Transverse colon (tissue), 4 donors: ENCODE measurements around the gene SLC39A11. TPM values are rescaled to one million over a fixed set of nuclear protein-coding genes. Genes with fewer than 3 reads are reported as not detected.

Experiments used
- DNase-seq: peaks from one replicate; pipeline ENCODE4 v3.0.0-alpha.2; 2019
- H3K27ac ChIP-seq, 4 donors: fragments of 200-600 bp; sonication (generic); 2 replicates each; pipeline ENCODE4 v1.5.1; 2016 to 2018; ENCODE audit warnings: inconsistent platforms in 4 of 4
- H3K27me3 ChIP-seq: fragments of 200-600 bp; sonication (generic); 2 replicates; pipeline ENCODE4 v1.5.1; 2017; ENCODE audit warnings: inconsistent platforms
- H3K36me3 ChIP-seq, 4 donors: fragments of 200-600 bp; sonication (generic); 2 replicates each; pipeline ENCODE4 v1.5.1; 2017 to 2019; ENCODE audit warnings: inconsistent platforms in 4 of 4
- H3K4me1 ChIP-seq, 4 donors: fragments of 200-600 bp; sonication (generic); 2 replicates each; pipeline ENCODE4 v1.5.1; 2017 to 2020; ENCODE audit warnings: inconsistent platforms in 4 of 4
- H3K4me3 ChIP-seq, 4 donors: fragments of 200-600 bp; sonication (generic); 1 replicate in 1 of 4; 2 replicates in 3 of 4; pipeline versions ENCODE4 v1.5.1 to v1.6.1; 2017 to 2019; ENCODE audit warnings: inconsistent platforms in 4 of 4
- H3K9me3 ChIP-seq, 2 donors: fragments of 200-600 bp; sonication (generic); 2 replicates each; pipeline ENCODE4 v1.5.1; 2017 to 2019; ENCODE audit warnings: inconsistent platforms in 2 of 2
- EP300 ChIP-seq: sonication (generic); formaldehyde crosslinking; IDR thresholded peaks from one replicate; pipeline ENCODE4 v1.6.1; 2017; ENCODE audit warnings: antibody characterized with exemption, low read depth
- POLR2A ChIP-seq: fragments of 450-650 bp; IDR thresholded peaks from one replicate; pipeline ENCODE4 v1.6.1; 2016; ENCODE audit warnings: antibody characterized with exemption, mild to moderate bottlenecking, moderate library complexity
- POLR2AphosphoS5 ChIP-seq, 3 donors: sonication (generic); formaldehyde crosslinking; IDR thresholded peaks; one replicate each; pipeline ENCODE4 v1.6.1; 2016; ENCODE audit warnings: antibody characterized with exemption in 3 of 3
- WGBS, 2 donors: methylation state at CpG; one replicate each; pipeline ENCODE4 v1.1.5; 2018; ENCODE audit warnings: low coverage in 1 of 2; 5-methylcytosine and 5-hydroxymethylcytosine counted together
- in situ Hi-C, 4 donors: fragments of 200-750 bp; cut with MboI; loops; one replicate each; pipeline versions ENCODE4 v1.15.0 to v1.15.1; 2017; ENCODE audit warnings: low sequenced_read_pairs in 3 of 4, low pct_ligation_motif_present in 1 of 4, low pct_unique_long_range_greater_than_20kb in 1 of 4
- intact Hi-C: fragments of 100-400 bp; cut with DNase I; formaldehyde crosslinking; loops from one replicate; pipeline ENCODE4 v1.15.1; 2023; ENCODE audit warnings: low total_unique reads
- total RNA-seq, 4 donors: library from RNA; depleted of rRNA; stranded (reverse); fragments of >200 nt; gene quantifications; one replicate each; pipeline ENCODE4 v1.1.0, GENCODE V29; 2016
- TF ChIP-seq, protein P1 (sequence below), 5 experiments: fragments of 200-600 bp in 3 of 5; fragments of 450-650 bp in 2 of 5; sonication (generic) in 3 of 5; IDR thresholded peaks; 1 replicate in 2 of 5; 2 replicates in 3 of 5; pipeline ENCODE4 v1.5.1; 2016 to 2017; ENCODE audit warnings: antibody characterized with exemption in 5 of 5, inconsistent platforms in 3 of 5, mild to moderate bottlenecking in 2 of 5, moderate library complexity in 1 of 5

The SLC39A11 gene
- total RNA-seq, 4 donors from 2014 or later = 20.7 to 49.7 (median 33.3) TPM

DNA sequence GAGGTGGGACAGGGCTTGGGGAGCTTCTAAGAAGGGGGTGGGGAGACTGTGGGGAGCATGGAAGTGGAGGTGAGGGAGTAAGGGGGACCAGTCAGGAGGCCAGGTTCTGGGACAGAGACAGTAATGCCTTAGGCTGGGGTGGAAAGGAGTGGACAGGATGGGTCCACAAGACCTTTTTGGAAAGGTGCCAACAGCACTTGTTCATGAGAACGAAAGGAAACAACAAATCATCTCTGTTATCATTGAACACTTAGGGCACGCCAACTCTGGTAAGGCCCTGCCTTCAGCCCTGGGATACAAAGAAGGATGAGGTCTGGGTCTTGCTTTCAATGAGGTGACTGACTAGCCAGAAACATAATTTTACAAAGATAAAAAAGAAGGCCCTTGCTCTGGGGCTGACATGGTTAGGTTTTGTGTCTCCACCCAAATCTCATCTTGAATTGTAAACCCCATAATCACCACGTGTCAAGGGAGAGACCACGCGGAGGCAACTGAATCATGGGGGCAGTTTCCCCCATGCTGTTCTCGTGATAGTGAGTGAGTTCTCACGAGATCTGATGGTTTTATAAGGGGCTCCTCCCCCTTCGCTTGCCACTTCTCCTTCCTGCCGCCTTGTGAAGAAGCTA is 113.8 kb downstream of the SLC39A11 start:
- H3K27me3 ChIP-seq = no peaks in the 10 kb centered on the region
- in situ Hi-C loops = loop anchor here in 2 of 4 donors (25.0 kb wide), 2 partner anchors 184 to 416 kb away; partner anchors contain the start of gene SSTR2 (in 2 of the 2)
- TF ChIP-seq EP300 = no peak
- no peak for TF ChIP-seq POLR2AphosphoS5 (IDR thresholded peaks at IDR 0.05)
- TF ChIP-seq, protein P1, sequence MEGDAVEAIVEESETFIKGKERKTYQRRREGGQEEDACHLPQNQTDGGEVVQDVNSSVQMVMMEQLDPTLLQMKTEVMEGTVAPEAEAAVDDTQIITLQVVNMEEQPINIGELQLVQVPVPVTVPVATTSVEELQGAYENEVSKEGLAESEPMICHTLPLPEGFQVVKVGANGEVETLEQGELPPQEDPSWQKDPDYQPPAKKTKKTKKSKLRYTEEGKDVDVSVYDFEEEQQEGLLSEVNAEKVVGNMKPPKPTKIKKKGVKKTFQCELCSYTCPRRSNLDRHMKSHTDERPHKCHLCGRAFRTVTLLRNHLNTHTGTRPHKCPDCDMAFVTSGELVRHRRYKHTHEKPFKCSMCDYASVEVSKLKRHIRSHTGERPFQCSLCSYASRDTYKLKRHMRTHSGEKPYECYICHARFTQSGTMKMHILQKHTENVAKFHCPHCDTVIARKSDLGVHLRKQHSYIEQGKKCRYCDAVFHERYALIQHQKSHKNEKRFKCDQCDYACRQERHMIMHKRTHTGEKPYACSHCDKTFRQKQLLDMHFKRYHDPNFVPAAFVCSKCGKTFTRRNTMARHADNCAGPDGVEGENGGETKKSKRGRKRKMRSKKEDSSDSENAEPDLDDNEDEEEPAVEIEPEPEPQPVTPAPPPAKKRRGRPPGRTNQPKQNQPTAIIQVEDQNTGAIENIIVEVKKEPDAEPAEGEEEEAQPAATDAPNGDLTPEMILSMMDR (IDR thresholded peaks at IDR 0.05) = no peak
- TF ChIP-seq POLR2A = no peak
- H3K9me3 ChIP-seq = peaks cover 0 to 4% of the 10 kb centered on the region in 2 donors
- no peak for DNase-seq
- 86% methylated on average over 9 of the region's 9 CpGs; no CpG with 5 or more reads in 1 of the 2 donors for WGBS, 2 donors
- H3K27ac ChIP-seq = no peak overlapping the region
- intact Hi-C loops = no loop called here
- H3K4me3 ChIP-seq = no peak overlapping the region
- H3K36me3 ChIP-seq = no peaks in the 10 kb centered on the region
- H3K4me1 ChIP-seq = peaks cover 0 to 22% (median 13%) of the 10 kb centered on the region in 4 donors

- in situ Hi-C loops (loop anchor here in 2 of 4 donors (25.0 kb wide), 2 partner anchors 184 to 416 kb away; partner anchors contain the start of gene SSTR2 (in 2 of the 2)), intact Hi-C loops (no loop called here)
Measured at GRCh38 chr17:72977771-72978417, 114.6 kb downstream of the SLC39A11 start.

GRCh38 chr17:72976971-72977770 is 115.3 kb downstream of the SLC39A11 start:
- DNase-seq = peak; percentile 23
- in situ Hi-C loops = loop anchor here in 2 of 4 donors (25.0 kb wide), 2 partner anchors 185 to 415 kb away; partner anchors contain the start of gene SSTR2 (in 2 of the 2)
- WGBS, 2 donors = 37 to 43% methylated on average over 3 to 12 of the region's 12 CpGs

More at GRCh38 chr17:72977771-72978417, 114.6 kb downstream of the SLC39A11 start:
- Histone ChIP-seq H3K4me1 (peaks cover 0 to 22% (median 13%) of the 10 kb centered on the region in 4 donors), H3K4me3 (no peak overlapping the region), H3K27ac (peak overlapping the region in 1 of 4 donors; percentile 18), H3K9me3 (peaks cover 0 to 4% of the 10 kb centered on the region in 2 donors), H3K36me3 (no peaks in the 10 kb centered on the region), H3K27me3 (no peaks in the 10 kb centered on the region)
- no peak for DNase-seq
- WGBS, 2 donors = 68 to 79% methylated on average over 8 to 20 of the region's 20 CpGs
- no peak for TF ChIP-seq EP300
- no peak for TF ChIP-seq POLR2A
- TF ChIP-seq, protein P1 (IDR thresholded peaks at IDR 0.05) = no peak
- TF ChIP-seq POLR2AphosphoS5 (IDR thresholded peaks at IDR 0.05) = no peak

More at GRCh38 chr17:72976971-72977770, 115.3 kb downstream of the SLC39A11 start:
- Histone ChIP-seq H3K4me3 (no peak overlapping the region), H3K4me1 (peaks cover 0 to 22% (median 13%) of the 10 kb centered on the region in 4 donors), H3K9me3 (peaks cover 0 to 4% of the 10 kb centered on the region in 2 donors), H3K27ac (peak overlapping the region in 2 of 4 donors; percentile 18 to 35), H3K27me3 (no peaks in the 10 kb centered on the region), H3K36me3 (no peaks in the 10 kb centered on the region)
- intact Hi-C loops = no loop called here
- no peak for TF ChIP-seq POLR2A
- no peak for TF ChIP-seq POLR2AphosphoS5 (IDR thresholded peaks at IDR 0.05)
- TF ChIP-seq, protein P1 (IDR thresholded peaks at IDR 0.05) = no peak
- no peak for TF ChIP-seq EP300
